SK-N-SH (cell line): Measurements from ENCODE around the gene TEX101. TPM values are rescaled to one million over a fixed set of nuclear protein-coding genes. Genes with fewer than 3 reads are reported as not detected.
"Not testable (repeated sequence)": the region's sequence is repeated elsewhere in the genome, so short reads cannot be mapped to it uniquely, and the experiment has no call there.

Source experiments
- CTCF ChIA-PET: fragments of 300-600, 350-600 bp; formaldehyde crosslinking; extraction: SDS; loops from one replicate; lab custom pipeline; 2021; lab: Yijun Ruan, JAX
- POLR2A ChIA-PET: fragments of 350-600 bp; sonication (Branson Sonifier 250); formaldehyde crosslinking; extraction: SDS; loops from one replicate; lab custom pipeline; 2020; ENCODE audit warnings: antibody characterized with exemption, inconsistent platforms; lab: Yijun Ruan, JAX
- DNase-seq: peaks from one replicate; pipeline ENCODE4 v3.0.0; 2012
- H2AFZ ChIP-seq: fragments of 200-600 bp; sonication (generic); 2 replicates; pipeline ENCODE4 v1.8.1; 2016; ENCODE audit warnings: antibody characterized with exemption, mild to moderate bottlenecking, low read depth
- H3F3A ChIP-seq: fragments of 200-600 bp; sonication (generic); replicated peaks from 2 replicates; pipeline ENCODE3; 2016; ENCODE audit warnings: antibody characterized with exemption, mild to moderate bottlenecking; ENCODE audit not compliant: insufficient read depth
- H3K27ac ChIP-seq, 2 experiments: fragments of 200-500 bp in 1 of 2; fragments of 200-600 bp in 1 of 2; sonication (Bioruptor generic) in 1 of 2; sonication (generic), shearing (Covaris generic) in 1 of 2; 2 replicates each; pipeline versions ENCODE4 v1.5.1 to v1.6.1; 2014 to 2016; ENCODE audit warnings: low read depth in 2 of 2, inconsistent platforms in 1 of 2, low read length in 1 of 2, mild to moderate bottlenecking in 1 of 2, mixed read lengths in 1 of 2
- H3K27me3 ChIP-seq: fragments of 200-600 bp; sonication (generic), shearing (Covaris generic); 2 replicates; pipeline ENCODE4 v1.6.1; 2016; ENCODE audit warnings: mixed run types; ENCODE audit not compliant: insufficient read depth
- H3K36me3 ChIP-seq, 2 experiments: fragments of 200-500 bp in 1 of 2; fragments of 200-600 bp in 1 of 2; sonication (Bioruptor generic) in 1 of 2; sonication (generic) in 1 of 2; replicated peaks in 1 of 2; 2 replicates each; pipeline versions ENCODE3 to v1.5.1; 2014 to 2016; ENCODE audit warnings: low read length in 1 of 2, mild to moderate bottlenecking in 1 of 2; ENCODE audit not compliant: insufficient read depth in 2 of 2, control insufficient read depth in 1 of 2
- H3K4me1 ChIP-seq, 2 experiments: fragments of 200-500 bp in 1 of 2; fragments of 200-600 bp in 1 of 2; sonication (Bioruptor generic) in 1 of 2; sonication (generic), shearing (Covaris generic) in 1 of 2; 2 replicates each; pipeline versions ENCODE4 v1.5.1 to v1.6.1; 2014 to 2016; ENCODE audit warnings: low read depth in 1 of 2, low read length in 1 of 2, mixed run types in 1 of 2; ENCODE audit not compliant: insufficient read depth in 2 of 2, control insufficient read depth in 1 of 2
- H3K4me2 ChIP-seq: fragments of 200-600 bp; sonication (generic), shearing (Covaris generic); 2 replicates; pipeline ENCODE4 v1.6.1; 2017; ENCODE audit warnings: mixed run types
- H3K4me3 ChIP-seq, 2 experiments: fragments of 200-500 bp in 1 of 2; fragments of 200-600 bp in 1 of 2; sonication (Bioruptor generic) in 1 of 2; sonication (generic), shearing (Covaris generic) in 1 of 2; 2 replicates each; pipeline versions ENCODE4 v1.5.1 to v1.8.1; 2014 to 2016; ENCODE audit warnings: low read depth in 2 of 2, inconsistent platforms in 1 of 2, low read length in 1 of 2, mild to moderate bottlenecking in 1 of 2, mixed read lengths in 1 of 2, moderate library complexity in 1 of 2
- H3K79me2 ChIP-seq: fragments of 200-600 bp; sonication (generic); 2 replicates; pipeline ENCODE4 v1.8.1; 2017; ENCODE audit warnings: mild to moderate bottlenecking; ENCODE audit not compliant: insufficient read depth
- H3K9ac ChIP-seq: fragments of 200-600 bp; sonication (generic); 2 replicates; pipeline ENCODE4 v1.6.1; 2017; ENCODE audit warnings: mixed run types
- H3K9me2 ChIP-seq: fragments of 200-600 bp; sonication (generic); 2 replicates; pipeline ENCODE4 v1.6.1; 2017; ENCODE audit warnings: mixed run types
- H3K9me3 ChIP-seq: fragments of 200-600 bp; sonication (generic); 2 replicates; pipeline ENCODE4 v1.6.1; 2017; ENCODE audit warnings: mixed run types, mild to moderate bottlenecking, moderate library complexity
- H4K20me1 ChIP-seq: fragments of 200-600 bp; sonication (generic); 2 replicates; pipeline ENCODE4 v1.6.1; 2017; ENCODE audit warnings: mild to moderate bottlenecking, mixed run types; ENCODE audit not compliant: insufficient read depth
- ELF1 ChIP-seq: IDR thresholded peaks from 2 replicates; pipeline ENCODE4 v1.4.0; 2012
- EP300 ChIP-seq, 2 experiments: IDR thresholded peaks; 2 replicates each; pipeline versions ENCODE4 v1.4.0 to v1.6.1; 2012; ENCODE audit warnings: borderline replicate concordance in 1 of 2, low read depth in 1 of 2, low read length in 1 of 2
- EZH2phosphoT487 ChIP-seq: fragments of 200-600 bp; sonication (generic); IDR thresholded peaks from 2 replicates; pipeline ENCODE4 v1.6.1; 2017; ENCODE audit warnings: low read depth, mixed run types, mild to moderate bottlenecking, antibody characterized with exemption, moderate library complexity, borderline replicate concordance
- FOXM1 ChIP-seq: IDR thresholded peaks from 2 replicates; pipeline ENCODE4 v1.4.0; 2012; ENCODE audit warnings: low read depth, mild to moderate bottlenecking
- GABPA ChIP-seq: IDR thresholded peaks from 2 replicates; pipeline ENCODE4 v1.4.0; 2012; ENCODE audit warnings: low read depth, mild to moderate bottlenecking
- GATA2 ChIP-seq: sonication (generic); formaldehyde crosslinking; IDR thresholded peaks from 2 replicates; pipeline ENCODE4 v1.5.0; 2020; ENCODE audit warnings: mild to moderate bottlenecking, missing genetic modification reagents
- MAX ChIP-seq: IDR thresholded peaks from 2 replicates; pipeline ENCODE4 v1.4.0; 2012; ENCODE audit warnings: low read depth
- MXI1 ChIP-seq: IDR thresholded peaks from 2 replicates; pipeline ENCODE4 v1.6.1; 2012; ENCODE audit warnings: mild to moderate bottlenecking, low read depth, low read length, improper control_type of control experiment
- NFIC ChIP-seq: IDR thresholded peaks from 2 replicates; pipeline ENCODE4 v1.4.0; 2012; ENCODE audit warnings: borderline replicate concordance
- NRF1 ChIP-seq: IDR thresholded peaks from 2 replicates; pipeline ENCODE4 v1.6.1; 2012; ENCODE audit warnings: low read depth, mild to moderate bottlenecking, low read length
- RCOR1 ChIP-seq: fragments of 150-350 bp; IDR thresholded peaks from 2 replicates; pipeline ENCODE4 v1.6.1; 2017; ENCODE audit warnings: antibody characterized with exemption, low read length
- RFX5 ChIP-seq: IDR thresholded peaks from 2 replicates; pipeline ENCODE4 v1.6.1; 2012; ENCODE audit warnings: mild to moderate bottlenecking, improper control_type of control experiment, low read length
- RXRA ChIP-seq: IDR thresholded peaks from 2 replicates; pipeline ENCODE4 v1.4.0; 2012; ENCODE audit warnings: low read depth, mild to moderate bottlenecking, borderline replicate concordance
- SIN3A ChIP-seq: IDR thresholded peaks from 2 replicates; pipeline ENCODE4 v1.6.1; 2012; ENCODE audit warnings: low read depth, mild to moderate bottlenecking, low read length, moderate library complexity, borderline replicate concordance
- TAF1 ChIP-seq: IDR thresholded peaks from 2 replicates; pipeline ENCODE4 v1.6.1; 2012; ENCODE audit warnings: low read depth, mild to moderate bottlenecking, low read length, moderate library complexity, borderline replicate concordance
- USF1 ChIP-seq: IDR thresholded peaks from 2 replicates; pipeline ENCODE4 v1.4.0; 2012; ENCODE audit warnings: low read depth, borderline replicate concordance
- YY1 ChIP-seq: IDR thresholded peaks from 2 replicates; pipeline ENCODE4 v1.4.0; 2012; ENCODE audit warnings: low read depth, mild to moderate bottlenecking
- ZBTB33 ChIP-seq: IDR thresholded peaks from 2 replicates; pipeline ENCODE4 v1.4.0; 2012; ENCODE audit warnings: low read depth, borderline replicate concordance
- WGBS: methylation state at CpG from one replicate; pipeline ENCODE4 v1.1.6; 2017; ENCODE audit warnings: low lambda C conversion rate; 5-methylcytosine and 5-hydroxymethylcytosine counted together
- polyA plus RNA-seq, 3 experiments: library from polyadenylated mRNA; depleted of rRNA; stranded (reverse); fragments of >200 nt; gene quantifications; 2 replicates each; pipeline ENCODE4 v1.2.3, GENCODE V29; 2012

The TEX101 gene
- 0.07 and 0.32 TPM in 2 replicates for polyA plus RNA-seq (2012; rRNA removed)
- polyA plus RNA-seq (2012; cell fraction: cytosol; rRNA removed): 0.13 and 0.17 TPM in 2 replicates
- 0.17 TPM in 1 of 2 replicates, not detected in the other for polyA plus RNA-seq (2012; cell fraction: nucleus; rRNA removed)

- WGBS: 44% methylated on average over 21 of the region's 21 CpGs
- no peaks in the 10 kb centered on the region for H3K4me1 ChIP-seq
- no peaks in the 10 kb centered on the region for H3K9me2 ChIP-seq
Observed at GRCh38 chr19:43414554-43414953, at the start of gene TEX101. TEX101 (plus strand) TSS chr19:43414890; CDS start chr19:43415920, 1,030 bp downstream.

GRCh38 chr19:43365677-43366076, 49.0 kb upstream of the TEX101 start:
- H3K79me2 ChIP-seq, H3K4me3 ChIP-seq, H3K9me3 ChIP-seq, H3K4me2 ChIP-seq, H3K27ac ChIP-seq, H3K4me1 ChIP-seq, CTCF ChIA-PET, POLR2A ChIA-PET, H3K9ac ChIP-seq, H3K36me3 ChIP-seq, H3F3A ChIP-seq, H4K20me1 ChIP-seq, DNase-seq, H3K9me2 ChIP-seq, H2AFZ ChIP-seq: not testable (repeated sequence)
- H3K27me3 ChIP-seq: peaks cover 40% of the 10 kb centered on the region; the same call in 1 of the 2 replicates
- WGBS: 16% methylated on average over 5 of the region's 9 CpGs

More at GRCh38 chr19:43414554-43414953, at the start of gene TEX101:
- Histone ChIP-seq H3K27me3 (peaks cover 9% of the 10 kb centered on the region), H3K4me2 (no peak within 1 kb of the TSS), H3K27ac (no peak within 1 kb of the TSS), H2AFZ (no peak within 1 kb of the TSS), H3K79me2 (no peaks in the 10 kb centered on the region), H3K9ac (no peak within 1 kb of the TSS), H4K20me1 (no peaks in the 10 kb centered on the region), H3K9me3 (no peaks in the 10 kb centered on the region), H3K4me3 (no peak within 1 kb of the TSS), H3K36me3 (no peaks in the 10 kb centered on the region), H3F3A (no peaks in the 10 kb centered on the region)
- no peak for TF ChIP-seq USF1
- no peak for TF ChIP-seq GABPA
- no peak for TF ChIP-seq RFX5
- TF ChIP-seq EP300 (IDR thresholded peaks at IDR 0.05; ENCODE audit: borderline replicate concordance in 1 of 2, low read depth in 1 of 2, low read length in 1 of 2): no peak
- no peak for TF ChIP-seq YY1
- no peak for TF ChIP-seq RCOR1
- no peak for TF ChIP-seq TAF1
- TF ChIP-seq NFIC: no peak
- ChIA-PET POLR2A (no interaction called here), CTCF (no interaction called here)
- DNase-seq: no peak

GRCh38 chr19:43367822-43368221, 46.9 kb upstream of the TEX101 start:
- no peaks in the 10 kb centered on the region for H3K36me3 ChIP-seq
- no peaks in the 10 kb centered on the region for H3F3A ChIP-seq
- no peak overlapping the region for H2AFZ ChIP-seq
- no peak overlapping the region for H3K9ac ChIP-seq
- no peaks in the 10 kb centered on the region for H3K9me3 ChIP-seq
- no peak overlapping the region for H3K4me2 ChIP-seq
- CTCF ChIA-PET: no interaction called here
- POLR2A ChIA-PET: no interaction called here
- H3K9me2 ChIP-seq: no peaks in the 10 kb centered on the region
- no peaks in the 10 kb centered on the region for H4K20me1 ChIP-seq
- H3K4me3 ChIP-seq: no peak overlapping the region
- H3K27ac ChIP-seq: no peak overlapping the region
- H3K79me2 ChIP-seq: no peaks in the 10 kb centered on the region
- H3K27me3 ChIP-seq: peaks cover 45% of the 10 kb centered on the region; the same call in 1 of the 2 replicates
- WGBS: 6% methylated on average over 2 of the region's 2 CpGs
- no peaks in the 10 kb centered on the region for H3K4me1 ChIP-seq
- DNase-seq: no peak
- no peak for TF ChIP-seq NRF1
- TF ChIP-seq FOXM1: no peak
- TF ChIP-seq USF1: no peak
- no peak for TF ChIP-seq MAX
- no peak for TF ChIP-seq NFIC
- TF ChIP-seq RXRA: no peak
- no peak for TF ChIP-seq ELF1
- TF ChIP-seq GABPA: no peak
- no peak for TF ChIP-seq SIN3A
- no peak for TF ChIP-seq EP300 (IDR thresholded peaks at IDR 0.05; ENCODE audit: borderline replicate concordance in 1 of 2, low read depth in 1 of 2, low read length in 1 of 2)
- no peak for TF ChIP-seq ZBTB33
- TF ChIP-seq RCOR1: no peak
- TF ChIP-seq EZH2phosphoT487: no peak
- no peak for TF ChIP-seq GATA2 (CRISPR knock-in tag)
- TF ChIP-seq MXI1: no peak
